AG04449 (cell line): ENCODE data around the gene SKI.

Experiments
- CTCF ChIA-PET: fragments of 350-600 bp; formaldehyde crosslinking; extraction: SDS; loops from one replicate; lab custom pipeline; 2021; ENCODE audit warnings: antibody characterized with exemption; lab: Yijun Ruan, JAX
- POLR2A ChIA-PET: fragments of 400-600, 350-600 bp; formaldehyde crosslinking; extraction: SDS; loops from one replicate; lab custom pipeline; 2020; ENCODE audit warnings: antibody characterized with exemption, inconsistent platforms; lab: Yijun Ruan, JAX
- DNase-seq: peaks from one replicate; pipeline ENCODE4 v3.0.0-alpha.2; 2010; ENCODE audit warnings: low read depth, low spot score
- H3K4me3 ChIP-seq: 2 replicates; pipeline ENCODE4 v1.5.1; 2011; ENCODE audit warnings: low read depth, mild to moderate bottlenecking, control low read depth, low read length
- CTCF ChIP-seq: IDR thresholded peaks from one replicate; pipeline ENCODE4 v1.5.1; 2011; ENCODE audit warnings: mild to moderate bottlenecking, moderate library complexity, low read length, control low read depth, inconsistent platforms; ENCODE audit not compliant: insufficient read depth; ENCODE audit errors: missing control alignments

The SKI gene

GRCh38 chr1:2339206-2340085 is 111.3 kb downstream of the SKI start:
- CTCF ChIA-PET, result interaction anchor here (0.8 to 0.9 kb wide), 2 partner anchors 10 to 16 kb away, joined by 3 to 4 read pairs; no protein-coding TSS in a partner anchor
- no peak for TF ChIP-seq CTCF

GRCh38 chr1:2340086-2340917 is 112.2 kb downstream of the SKI start:
- no peak overlapping the region for H3K4me3 ChIP-seq
- ChIA-PET CTCF (interaction anchor here (0.8 kb wide), 1 partner anchor 15 kb away, joined by 4 read pairs; no protein-coding TSS in a partner anchor), POLR2A (no interaction called here)
- TF ChIP-seq CTCF, result no peak
- no peak for DNase-seq

More at GRCh38 chr1:2339206-2340085, 111.3 kb downstream of the SKI start:
- no peak overlapping the region for H3K4me3 ChIP-seq
- no peak for DNase-seq
- POLR2A ChIA-PET, result no interaction called here

- POLR2A ChIA-PET, result no interaction called here
- no peak for DNase-seq
- CTCF ChIA-PET, result no interaction called here
- TF ChIP-seq CTCF, result no peak
- H3K4me3 ChIP-seq, result no peak overlapping the region
Observed at GRCh38 chr1:2340918-2341254, 112.8 kb downstream of the SKI start.

- no peak for TF ChIP-seq CTCF
- ChIA-PET CTCF (interaction anchor here (0.6 to 1.8 kb wide), 2 partner anchors 10 to 28 kb away, joined by 4 to 5 read pairs; no protein-coding TSS in a partner anchor), POLR2A (interaction anchor here (0.6 kb wide), 1 partner anchor 17 kb away, joined by 3 read pairs; no protein-coding TSS in a partner anchor)
- no peak overlapping the region for H3K4me3 ChIP-seq
- DNase-seq, result no peak
Observed at GRCh38 chr1:2341706-2342383, 113.7 kb downstream of the SKI start.

- CTCF ChIA-PET, result interaction anchor here (1.8 kb wide), 1 partner anchor 9 kb away, joined by 5 read pairs; no protein-coding TSS in a partner anchor
- DNase-seq, result no peak
- no peak overlapping the region for H3K4me3 ChIP-seq
- POLR2A ChIA-PET, result no interaction called here
- no peak for TF ChIP-seq CTCF
Observed at GRCh38 chr1:2342384-2343022, 114.4 kb downstream of the SKI start.
